ENCODE measurements around the gene ZEB2. TPM values are rescaled to one million over a fixed set of nuclear protein-coding genes. Genes with fewer than 3 reads are reported as not detected.
A peak's percentile ranks its signal among the peaks of the same experiment; 100 is the strongest.

Gene ZEB2
- total RNA-seq, 2 experiments from 2014 or later: 13.5 to 14.9 TPM

DNA sequence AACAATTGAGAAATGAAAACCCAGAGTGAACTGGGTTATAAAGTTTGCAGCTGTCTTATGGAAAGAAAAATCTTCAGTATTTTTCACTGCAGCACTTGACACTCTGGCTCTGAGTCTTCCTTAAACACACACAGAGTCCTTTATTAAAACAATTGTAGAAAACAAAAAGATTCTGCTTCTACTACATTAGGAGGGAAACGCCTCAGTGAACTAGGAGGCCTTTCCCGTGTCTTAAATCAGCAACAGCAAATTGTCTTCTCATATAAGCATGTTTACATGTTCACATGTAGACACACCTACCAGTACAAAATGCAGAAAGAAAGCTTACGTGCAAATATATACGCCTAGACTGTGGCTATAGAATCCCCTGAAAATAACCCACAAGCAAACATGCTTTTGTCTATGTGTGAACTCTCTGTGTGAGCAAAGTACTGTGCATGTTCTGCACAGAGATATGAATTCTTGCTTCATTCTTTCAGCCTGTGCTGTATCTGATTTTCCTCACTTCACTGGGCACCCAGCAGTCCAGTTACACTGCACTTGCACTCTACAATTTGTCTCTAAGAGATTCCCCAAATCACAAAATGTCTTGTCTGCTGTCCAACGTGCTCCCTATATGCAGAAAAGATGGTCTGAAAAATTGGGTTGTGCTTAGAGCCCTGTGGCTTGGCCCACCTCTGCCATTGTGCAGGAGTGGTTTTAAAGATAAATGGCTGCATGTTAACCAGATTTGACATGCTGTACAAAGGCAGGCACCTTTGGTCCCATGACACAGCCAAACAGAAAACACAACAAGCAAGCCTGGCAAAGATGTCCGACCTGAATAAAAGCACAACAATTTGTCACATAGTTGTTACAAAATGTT lies 24.5 kb downstream of the ZEB2 start:
- ChIA-PET CTCF (no interaction called here), POLR2A (no interaction called here)
- peaks cover 19% of the 10 kb centered on the region for H3K4me1 Mint-ChIP-seq (ENCODE audit: low read depth)

GRCh38 chr2:144493027-144493809 lies 26.7 kb downstream of the ZEB2 start:
- CTCF ChIA-PET: interaction anchor here (1.2 kb wide), 1 partner anchor 41 kb away, joined by 3 read pairs; no protein-coding TSS in a partner anchor
- H3K27ac Mint-ChIP-seq: no peak overlapping the region
- no peak overlapping the region for H3K4me3 Mint-ChIP-seq
- no peaks in the 10 kb centered on the region for H3K27me3 Mint-ChIP-seq
- ATAC-seq (peak; percentile 26), DNase-seq (no peak)
- intact Hi-C loops (cut with micrococcal nuclease): no loop called here
- TF ChIP-seq CTCF (IDR thresholded peaks at IDR 0.05): no peak
- H3K4me1 Mint-ChIP-seq (ENCODE audit: low read depth): peaks cover 24% of the 10 kb centered on the region
- POLR2A ChIA-PET: interaction anchor here (1.1 kb wide), 1 partner anchor 74 kb away, joined by 3 read pairs; no protein-coding TSS in a partner anchor
- peaks cover 3% of the 10 kb centered on the region for H3K36me3 Mint-ChIP-seq (ENCODE audit: low read depth)
- H3K9me3 Mint-ChIP-seq: no peaks in the 10 kb centered on the region

More for the DNA sequence above, 24.5 kb downstream of the ZEB2 start:
- no peaks in the 10 kb centered on the region for H3K9me3 Mint-ChIP-seq
- no peaks in the 10 kb centered on the region for H3K27me3 Mint-ChIP-seq
- peak overlapping the region; percentile 48 for H3K27ac Mint-ChIP-seq
- intact Hi-C loops (cut with micrococcal nuclease): no loop called here
- TF ChIP-seq CTCF (IDR thresholded peaks at IDR 0.05): no peak
- peaks cover 5% of the 10 kb centered on the region for H3K36me3 Mint-ChIP-seq (ENCODE audit: low read depth)
- ATAC-seq: no peak
- H3K4me3 Mint-ChIP-seq: no peak overlapping the region
- no peak for DNase-seq

DNA sequence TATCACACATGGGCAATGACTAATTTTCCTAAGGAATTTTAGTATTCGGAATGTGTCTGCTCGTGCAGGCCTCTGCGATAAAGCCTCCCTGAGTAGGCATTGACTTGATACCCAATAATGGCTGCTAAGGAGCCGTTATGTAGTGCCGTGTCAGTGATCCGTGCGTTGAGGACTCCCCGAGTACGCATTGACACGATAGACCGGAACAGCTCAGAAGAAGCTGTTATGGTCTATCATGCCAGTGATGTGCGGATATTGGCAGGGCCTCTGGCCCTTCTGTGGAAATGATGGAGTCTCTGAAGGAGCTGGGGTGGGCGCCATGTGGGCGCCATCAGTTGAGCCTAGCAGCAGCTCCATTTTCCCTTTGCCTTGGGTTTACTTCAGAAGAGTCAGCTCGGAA lies 29.1 kb downstream of the ZEB2 start:
- POLR2A ChIA-PET: no interaction called here

DNA sequence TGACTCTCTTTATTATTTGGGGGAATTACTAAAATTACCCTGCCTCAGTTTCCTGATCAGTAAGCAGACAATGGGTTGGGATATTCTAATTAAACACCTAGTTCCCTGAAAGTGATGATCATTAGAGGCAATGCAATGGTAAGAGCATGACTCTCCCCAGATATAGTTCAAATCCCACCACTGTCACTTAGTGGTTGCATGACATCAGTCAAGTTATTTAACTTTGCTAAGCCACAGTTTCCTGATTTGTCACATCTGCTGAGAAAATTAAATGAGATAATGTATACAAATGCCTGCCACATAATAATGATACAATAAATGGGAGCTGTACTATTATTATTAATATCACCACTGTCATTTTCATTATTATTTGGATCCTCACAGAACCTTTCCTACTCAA lies 29.9 kb downstream of the ZEB2 start:
- ChIA-PET CTCF (interaction anchor here (1.1 kb wide), 1 partner anchor 13 kb away, joined by 4 read pairs; no protein-coding TSS in a partner anchor), POLR2A (no interaction called here)
- DNase-seq (no peak), ATAC-seq (peak; percentile 61)
- H3K27ac Mint-ChIP-seq: no peak overlapping the region
- H3K27me3 Mint-ChIP-seq: no peaks in the 10 kb centered on the region
- H3K36me3 Mint-ChIP-seq (ENCODE audit: low read depth): no peaks in the 10 kb centered on the region
- no peaks in the 10 kb centered on the region for H3K9me3 Mint-ChIP-seq
- intact Hi-C loops (cut with micrococcal nuclease): no loop called here
- TF ChIP-seq CTCF (IDR thresholded peaks at IDR 0.05): no peak
- no peak overlapping the region for H3K4me3 Mint-ChIP-seq
- peaks cover 22% of the 10 kb centered on the region for H3K4me1 Mint-ChIP-seq (ENCODE audit: low read depth)

More for the DNA sequence above, 29.1 kb downstream of the ZEB2 start:
- Mint-ChIP-seq H3K36me3 (ENCODE audit: low read depth) (no peaks in the 10 kb centered on the region), H3K27me3 (no peaks in the 10 kb centered on the region), H3K4me3 (no peak overlapping the region), H3K9me3 (no peaks in the 10 kb centered on the region), H3K4me1 (ENCODE audit: low read depth) (peaks cover 22% of the 10 kb centered on the region), H3K27ac (no peak overlapping the region)
- DNase-seq (no peak), ATAC-seq (no peak)
- CTCF ChIA-PET: interaction anchor here (0.7 to 1.1 kb wide), 2 partner anchors 13 to 659 kb away, joined by 3 to 4 read pairs; no protein-coding TSS in a partner anchor
- TF ChIP-seq CTCF (IDR thresholded peaks at IDR 0.05): no peak
- intact Hi-C loops (cut with micrococcal nuclease): no loop called here

All from activated CD8-positive, alpha-beta T cell treated with anti-CD3 and anti-CD28 coated beads for 36 hours (primary cell).